ENCODE measurements around the gene NCBP3.

NCBP3 gene

DNA sequence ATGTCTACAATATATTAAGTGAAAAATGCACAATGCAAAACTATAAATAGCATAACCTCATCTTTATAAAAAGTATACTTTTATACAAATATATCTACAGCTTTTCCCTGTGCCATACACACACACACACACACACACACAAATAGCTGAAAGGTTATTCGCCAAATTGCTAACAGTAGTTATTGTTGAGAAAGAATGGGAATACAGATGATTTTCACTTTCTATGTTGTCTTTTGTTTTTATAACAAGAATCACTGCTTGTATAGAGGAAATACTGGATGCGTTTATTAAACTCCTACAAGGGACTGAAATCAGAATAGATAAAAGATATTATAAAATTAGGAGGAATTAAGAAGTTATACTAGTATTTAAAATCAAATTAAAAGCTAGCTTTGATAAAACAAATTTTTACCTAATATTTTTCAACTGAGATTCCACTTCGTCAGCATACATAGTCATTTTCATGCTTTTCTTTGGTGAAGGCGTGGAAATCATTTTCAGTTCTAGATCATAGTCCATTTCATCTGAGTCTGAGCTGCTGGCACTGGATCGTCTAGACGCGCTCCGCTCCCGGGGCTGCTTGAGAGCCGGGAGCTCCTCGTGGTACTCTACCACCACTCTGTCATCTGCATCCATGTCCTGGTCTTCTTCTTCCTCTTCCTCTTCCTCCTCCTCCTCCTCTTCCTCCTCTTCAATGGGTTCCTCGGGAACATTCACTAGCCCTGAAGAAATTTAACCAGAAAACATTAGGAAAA lies 28.0 kb downstream of the NCBP3 start:
- H3K27ac ChIP-seq (ENCODE audit: low read length, poor library complexity, severe bottlenecking) = no peak overlapping the region
- H2BK12ac ChIP-seq (ENCODE audit: low read length in 2 of 2) = no peak overlapping the region
- H3K14ac ChIP-seq (ENCODE audit: low read length in 2 of 2) = no peak overlapping the region
- no peak overlapping the region for H4K91ac ChIP-seq (ENCODE audit: low read length)
- H2AFZ ChIP-seq (ENCODE audit: low read depth, low read length) = no peak overlapping the region
- H4K8ac ChIP-seq (ENCODE audit: low read length) = no peak overlapping the region
- H3K4me3 ChIP-seq (ENCODE audit: insufficient read depth in 1 of 2, low read depth in 1 of 2, low read length in 2 of 2) = no peak overlapping the region
- H3K27me3 ChIP-seq (ENCODE audit: control insufficient read depth in 1 of 2, insufficient read depth in 1 of 2, low read length in 2 of 2) = no peaks in the 10 kb centered on the region
- no peak overlapping the region for H2BK5ac ChIP-seq (ENCODE audit: low read depth, low read length, poor library complexity, severe bottlenecking)
- H2AK5ac ChIP-seq (ENCODE audit: low read length, severe bottlenecking) = no peak overlapping the region
- WGBS = 96% methylated on average over 10 of the region's 12 CpGs
- H3K9ac ChIP-seq (ENCODE audit: low read length) = no peak overlapping the region
- no peaks in the 10 kb centered on the region for H3K9me3 ChIP-seq (ENCODE audit: control insufficient read depth, low read length)
- no peak overlapping the region for H3K4ac ChIP-seq (ENCODE audit: low read depth in 1 of 2, low read length in 2 of 2)
- H3K36me3 ChIP-seq (ENCODE audit: control insufficient read depth in 1 of 2, insufficient read depth in 2 of 2, low read depth in 1 of 2, low read length in 2 of 2) = peaks cover 34 to 92% of the 10 kb centered on the region in 2 experiments
- H2BK15ac ChIP-seq (ENCODE audit: low read depth, poor library complexity, severe bottlenecking) = no peak overlapping the region
- H3K79me1 ChIP-seq (replicated peaks; ENCODE audit: low read length, poor library complexity, severe bottlenecking) = peaks cover 12% of the 10 kb centered on the region
- no peak overlapping the region for H2BK120ac ChIP-seq (ENCODE audit: low read depth, low read length)
- no peak for DNase-seq
- no peak overlapping the region for H3K23ac ChIP-seq (ENCODE audit: low read length in 2 of 2)
- H3K18ac ChIP-seq (ENCODE audit: low read depth in 1 of 2, low read length in 2 of 2) = no peak overlapping the region
- H3K4me1 ChIP-seq (ENCODE audit: control insufficient read depth, insufficient read depth, low read depth, low read length) = peaks cover 5% of the 10 kb centered on the region
- H3K4me2 ChIP-seq (ENCODE audit: low read length, poor library complexity, severe bottlenecking) = no peak overlapping the region

DNA sequence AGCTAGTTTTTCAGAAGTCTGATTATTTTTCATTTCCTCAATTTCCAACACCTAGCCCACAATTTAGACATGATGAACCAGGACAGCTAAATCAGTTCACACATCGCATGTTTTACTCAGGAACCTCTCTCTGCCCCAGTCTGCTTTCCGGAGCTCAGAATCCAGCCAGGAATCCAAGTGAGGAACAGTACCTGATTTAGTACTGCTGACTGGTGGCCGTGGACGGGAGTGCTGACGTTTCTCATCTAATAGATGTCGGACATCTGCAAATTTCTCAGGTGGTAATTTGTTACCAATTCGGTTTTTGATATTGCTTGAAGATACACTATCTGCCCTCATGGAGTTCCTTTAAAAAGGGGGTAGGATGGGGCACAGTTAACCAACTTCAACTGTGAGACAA lies 30.1 kb downstream of the NCBP3 start:
- Histone ChIP-seq H2BK120ac (ENCODE audit: low read depth, low read length) (no peak overlapping the region), H2AFZ (ENCODE audit: low read depth, low read length) (no peak overlapping the region), H3K4me3 (ENCODE audit: insufficient read depth in 1 of 2, low read depth in 1 of 2, low read length in 2 of 2) (no peak overlapping the region), H3K4ac (ENCODE audit: low read depth in 1 of 2, low read length in 2 of 2) (no peak overlapping the region), H2BK5ac (ENCODE audit: low read depth, low read length, poor library complexity, severe bottlenecking) (no peak overlapping the region), H4K91ac (ENCODE audit: low read length) (no peak overlapping the region), H3K9ac (ENCODE audit: low read length) (no peak overlapping the region), H3K18ac (ENCODE audit: low read depth in 1 of 2, low read length in 2 of 2) (no peak overlapping the region), H2BK15ac (ENCODE audit: low read depth, poor library complexity, severe bottlenecking) (no peak overlapping the region), H3K4me1 (ENCODE audit: control insufficient read depth, insufficient read depth, low read depth, low read length) (peaks cover 6% of the 10 kb centered on the region), H3K27ac (ENCODE audit: low read length, poor library complexity, severe bottlenecking) (no peak overlapping the region), H3K79me1 (replicated peaks; ENCODE audit: low read length, poor library complexity, severe bottlenecking) (peaks cover 14% of the 10 kb centered on the region), H3K4me2 (ENCODE audit: low read length, poor library complexity, severe bottlenecking) (no peak overlapping the region), H3K23ac (ENCODE audit: low read length in 2 of 2) (no peak overlapping the region), H4K8ac (ENCODE audit: low read length) (no peak overlapping the region), H2BK12ac (ENCODE audit: low read length in 2 of 2) (no peak overlapping the region), H2AK5ac (ENCODE audit: low read length, severe bottlenecking) (no peak overlapping the region), H3K14ac (ENCODE audit: low read length in 2 of 2) (no peak overlapping the region), H3K36me3 (ENCODE audit: control insufficient read depth in 1 of 2, insufficient read depth in 2 of 2, low read depth in 1 of 2, low read length in 2 of 2) (peaks cover 48 to 94% of the 10 kb centered on the region in 2 experiments), H3K9me3 (ENCODE audit: control insufficient read depth, low read length) (no peaks in the 10 kb centered on the region), H3K27me3 (ENCODE audit: control insufficient read depth in 1 of 2, insufficient read depth in 1 of 2, low read length in 2 of 2) (no peaks in the 10 kb centered on the region)
- WGBS = 93% methylated on average over 7 of the region's 7 CpGs
- DNase-seq = no peak

DNA sequence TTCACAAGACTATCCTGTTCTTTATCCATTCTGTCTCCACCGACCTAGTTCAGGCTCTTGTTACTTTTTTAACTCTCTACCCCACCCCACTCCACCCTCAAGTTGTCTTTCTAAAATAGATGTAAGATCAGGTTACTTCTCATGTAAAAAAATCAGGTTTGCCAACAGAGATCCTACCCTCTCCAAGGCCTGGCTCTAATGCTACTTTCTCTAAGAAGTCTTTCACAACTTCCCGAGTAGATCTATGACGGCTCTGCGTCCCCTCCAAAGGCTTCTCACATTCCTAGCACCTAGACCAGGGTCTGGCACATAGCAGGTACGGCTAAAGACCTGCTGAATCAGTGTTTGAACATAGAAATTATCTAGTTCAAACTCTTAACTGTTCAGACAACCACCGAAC lies 30.9 kb downstream of the NCBP3 start:
- no peak overlapping the region for H3K4ac ChIP-seq (ENCODE audit: low read depth in 1 of 2, low read length in 2 of 2)
- H2BK15ac ChIP-seq (ENCODE audit: low read depth, poor library complexity, severe bottlenecking) = no peak overlapping the region
- peaks cover 53 to 95% of the 10 kb centered on the region in 2 experiments for H3K36me3 ChIP-seq (ENCODE audit: control insufficient read depth in 1 of 2, insufficient read depth in 2 of 2, low read depth in 1 of 2, low read length in 2 of 2)
- H3K4me2 ChIP-seq (ENCODE audit: low read length, poor library complexity, severe bottlenecking) = no peak overlapping the region
- WGBS = 92% methylated on average over 4 of the region's 6 CpGs
- no peaks in the 10 kb centered on the region for H3K27me3 ChIP-seq (ENCODE audit: control insufficient read depth in 1 of 2, insufficient read depth in 1 of 2, low read length in 2 of 2)
- no peak overlapping the region for H2BK5ac ChIP-seq (ENCODE audit: low read depth, low read length, poor library complexity, severe bottlenecking)
- no peak overlapping the region for H3K4me3 ChIP-seq (ENCODE audit: insufficient read depth in 1 of 2, low read depth in 1 of 2, low read length in 2 of 2)
- no peak overlapping the region for H3K27ac ChIP-seq (ENCODE audit: low read length, poor library complexity, severe bottlenecking)
- H3K23ac ChIP-seq (ENCODE audit: low read length in 2 of 2) = no peak overlapping the region
- peaks cover 7% of the 10 kb centered on the region for H3K4me1 ChIP-seq (ENCODE audit: control insufficient read depth, insufficient read depth, low read depth, low read length)
- no peak overlapping the region for H2BK120ac ChIP-seq (ENCODE audit: low read depth, low read length)
- H4K91ac ChIP-seq (ENCODE audit: low read length) = no peak overlapping the region
- H4K8ac ChIP-seq (ENCODE audit: low read length) = no peak overlapping the region
- no peak for DNase-seq
- no peak overlapping the region for H3K18ac ChIP-seq (ENCODE audit: low read depth in 1 of 2, low read length in 2 of 2)
- H3K9ac ChIP-seq (ENCODE audit: low read length) = no peak overlapping the region
- peaks cover 14% of the 10 kb centered on the region for H3K79me1 ChIP-seq (replicated peaks; ENCODE audit: low read length, poor library complexity, severe bottlenecking)
- no peak overlapping the region for H3K14ac ChIP-seq (ENCODE audit: low read length in 2 of 2)
- no peak overlapping the region for H2BK12ac ChIP-seq (ENCODE audit: low read length in 2 of 2)
- H3K9me3 ChIP-seq (ENCODE audit: control insufficient read depth, low read length) = no peaks in the 10 kb centered on the region
- no peak overlapping the region for H2AK5ac ChIP-seq (ENCODE audit: low read length, severe bottlenecking)
- H2AFZ ChIP-seq (ENCODE audit: low read depth, low read length) = no peak overlapping the region

DNA sequence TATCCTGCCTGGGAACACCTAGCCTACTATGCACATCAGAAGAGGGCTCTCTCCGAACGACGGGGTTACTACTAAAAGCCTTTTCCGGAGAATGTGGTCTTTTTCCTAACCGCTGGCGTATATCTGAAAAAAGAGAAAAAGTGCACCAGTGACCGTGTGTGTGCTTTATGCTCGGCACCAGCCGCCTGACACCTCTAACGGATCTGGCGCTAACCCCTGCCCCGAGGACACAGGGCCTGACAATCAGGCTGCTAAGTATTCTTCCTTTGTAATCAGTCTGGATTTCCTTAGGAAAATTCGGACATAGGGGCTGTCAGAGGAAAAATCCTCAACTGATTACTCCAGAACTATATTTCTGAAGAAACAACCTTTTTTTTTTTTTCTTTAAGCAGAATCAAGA lies 31.7 kb downstream of the NCBP3 start:
- H3K9me3 ChIP-seq (ENCODE audit: control insufficient read depth, low read length) = no peaks in the 10 kb centered on the region
- H4K91ac ChIP-seq (ENCODE audit: low read length) = no peak overlapping the region
- H3K18ac ChIP-seq (ENCODE audit: low read depth in 1 of 2, low read length in 2 of 2) = no peak overlapping the region
- WGBS = 93% methylated on average over 13 of the region's 13 CpGs
- H3K9ac ChIP-seq (ENCODE audit: low read length) = no peak overlapping the region
- H2BK15ac ChIP-seq (ENCODE audit: low read depth, poor library complexity, severe bottlenecking) = no peak overlapping the region
- no peaks in the 10 kb centered on the region for H3K27me3 ChIP-seq (ENCODE audit: control insufficient read depth in 1 of 2, insufficient read depth in 1 of 2, low read length in 2 of 2)
- no peak overlapping the region for H2BK12ac ChIP-seq (ENCODE audit: low read length in 2 of 2)
- H2AFZ ChIP-seq (ENCODE audit: low read depth, low read length) = no peak overlapping the region
- H3K4me2 ChIP-seq (ENCODE audit: low read length, poor library complexity, severe bottlenecking) = no peak overlapping the region
- no peak overlapping the region for H2BK120ac ChIP-seq (ENCODE audit: low read depth, low read length)
- H2BK5ac ChIP-seq (ENCODE audit: low read depth, low read length, poor library complexity, severe bottlenecking) = no peak overlapping the region
- no peak overlapping the region for H3K4me3 ChIP-seq (ENCODE audit: insufficient read depth in 1 of 2, low read depth in 1 of 2, low read length in 2 of 2)
- H2AK5ac ChIP-seq (ENCODE audit: low read length, severe bottlenecking) = no peak overlapping the region
- H3K4me1 ChIP-seq (ENCODE audit: control insufficient read depth, insufficient read depth, low read depth, low read length) = peaks cover 7% of the 10 kb centered on the region
- H3K4ac ChIP-seq (ENCODE audit: low read depth in 1 of 2, low read length in 2 of 2) = no peak overlapping the region
- no peak for DNase-seq
- H3K79me1 ChIP-seq (replicated peaks; ENCODE audit: low read length, poor library complexity, severe bottlenecking) = peaks cover 14% of the 10 kb centered on the region
- H3K36me3 ChIP-seq (ENCODE audit: control insufficient read depth in 1 of 2, insufficient read depth in 2 of 2, low read depth in 1 of 2, low read length in 2 of 2) = peaks cover 51 to 92% of the 10 kb centered on the region in 2 experiments
- H3K27ac ChIP-seq (ENCODE audit: low read length, poor library complexity, severe bottlenecking) = no peak overlapping the region
- H3K14ac ChIP-seq (ENCODE audit: low read length in 2 of 2) = no peak overlapping the region
- H4K8ac ChIP-seq (ENCODE audit: low read length) = no peak overlapping the region
- no peak overlapping the region for H3K23ac ChIP-seq (ENCODE audit: low read length in 2 of 2)
